Fibroblast of villous mesenchyme (primary cell): ENCODE data around the gene SEMA4C. TPM values are rescaled to one million over a fixed set of nuclear protein-coding genes. Genes with fewer than 3 reads are reported as not detected.
"Not testable (repeated sequence)": the region's sequence is repeated elsewhere in the genome, so short reads cannot be mapped to it uniquely, and the experiment has no call there.

ENCODE experiments used
- DNase-seq: peaks from one replicate; pipeline ENCODE4 v3.0.0-alpha.2; 2010; ENCODE audit warnings: low read depth
- H3K4me3 ChIP-seq: 2 replicates; pipeline ENCODE4 v1.5.1; 2011; ENCODE audit warnings: low read depth, mild to moderate bottlenecking, low read length
- CTCF ChIP-seq: IDR thresholded peaks from 2 replicates; pipeline ENCODE4 v1.5.1; 2012; ENCODE audit warnings: low read depth, mild to moderate bottlenecking, low read length; ENCODE audit not compliant: insufficient read depth
- total RNA-seq: library from RNA; depleted of rRNA; stranded (reverse); fragments of >200 nt; gene quantifications from 2 replicates; pipeline ENCODE4 v1.2.3, GENCODE V29; 2012

Gene SEMA4C
- total RNA-seq, 1 donor = 16.4 TPM

GRCh38 chr2:96890726-96891385, 21.0 kb upstream of the SEMA4C start:
- TF ChIP-seq CTCF = no peak
- DNase-seq = peak; percentile 23
- H3K4me3 ChIP-seq = no peak overlapping the region

- peak; percentile 33 for DNase-seq
- TF ChIP-seq CTCF = no peak
- no peak overlapping the region for H3K4me3 ChIP-seq
Measured at GRCh38 chr2:96890252-96890651, 20.4 kb upstream of the SEMA4C start.

GRCh38 chr2:96889502-96889901, 19.6 kb upstream of the SEMA4C start:
- not testable (repeated sequence) for DNase-seq, H3K4me3 ChIP-seq

GRCh38 chr2:96888072-96889011, 18.5 kb upstream of the SEMA4C start:
- DNase-seq = peak; percentile 51
- TF ChIP-seq CTCF = no peak

GRCh38 chr2:96887493-96888012, 17.7 kb upstream of the SEMA4C start:
- H3K4me3 ChIP-seq = no peak overlapping the region
- DNase-seq = peak; percentile 14
- TF ChIP-seq CTCF = no peak

More at GRCh38 chr2:96888072-96889011, 18.5 kb upstream of the SEMA4C start:
- H3K4me3 ChIP-seq = no peak overlapping the region

- H3K4me3 ChIP-seq = no peak overlapping the region
- no peak for TF ChIP-seq CTCF
- DNase-seq = no peak
Measured at GRCh38 chr2:96885432-96886347, 15.8 kb upstream of the SEMA4C start.
